ENCODE measurements around the gene CYTH1.

The CYTH1 gene

GRCh38 chr17:78737332-78737731 lies 44.7 kb downstream of the CYTH1 start:
- TF ChIP-seq PPARA (CRISPR knock-in tag; IDR thresholded peaks at IDR 0.05; ENCODE audit: borderline replicate concordance) (no peak), ZNF70 (CRISPR knock-in tag; IDR thresholded peaks at IDR 0.05) (no peak), GLIS3 (CRISPR knock-in tag; IDR thresholded peaks at IDR 0.05) (no peak), CSDC2 (CRISPR knock-in tag; IDR thresholded peaks at IDR 0.05) (no peak), ISL1 (CRISPR knock-in tag; IDR thresholded peaks at IDR 0.05) (peak; percentile 83), TCF4 (CRISPR knock-in tag; IDR thresholded peaks at IDR 0.05; ENCODE audit: borderline replicate concordance) (no peak; the same call in 1 of the 2 replicates), RARB (CRISPR knock-in tag; IDR thresholded peaks at IDR 0.05) (no peak), ZNF8 (CRISPR knock-in tag; IDR thresholded peaks at IDR 0.05) (no peak), ARNTL (CRISPR knock-in tag; IDR thresholded peaks at IDR 0.05; ENCODE audit: borderline replicate concordance, low read depth) (no peak), BACH2 (CRISPR knock-in tag; IDR thresholded peaks at IDR 0.05; ENCODE audit: borderline replicate concordance) (peak; percentile 4; the same call in 1 of the 2 replicates), ZC3H10 (CRISPR knock-in tag; IDR thresholded peaks at IDR 0.05) (no peak), SNAI2 (CRISPR knock-in tag; IDR thresholded peaks at IDR 0.05) (peak; percentile 11; the same call in 1 of the 2 replicates), OSR1 (CRISPR knock-in tag; IDR thresholded peaks at IDR 0.05) (no peak)
- TF ChIP-seq, protein P1, sequence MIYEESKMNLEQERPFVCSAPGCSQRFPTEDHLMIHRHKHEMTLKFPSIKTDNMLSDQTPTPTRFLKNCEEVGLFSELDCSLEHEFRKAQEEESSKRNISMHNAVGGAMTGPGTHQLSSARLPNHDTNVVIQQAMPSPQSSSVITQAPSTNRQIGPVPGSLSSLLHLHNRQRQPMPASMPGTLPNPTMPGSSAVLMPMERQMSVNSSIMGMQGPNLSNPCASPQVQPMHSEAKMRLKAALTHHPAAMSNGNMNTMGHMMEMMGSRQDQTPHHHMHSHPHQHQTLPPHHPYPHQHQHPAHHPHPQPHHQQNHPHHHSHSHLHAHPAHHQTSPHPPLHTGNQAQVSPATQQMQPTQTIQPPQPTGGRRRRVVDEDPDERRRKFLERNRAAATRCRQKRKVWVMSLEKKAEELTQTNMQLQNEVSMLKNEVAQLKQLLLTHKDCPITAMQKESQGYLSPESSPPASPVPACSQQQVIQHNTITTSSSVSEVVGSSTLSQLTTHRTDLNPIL (CRISPR knock-in tag; IDR thresholded peaks at IDR 0.05; ENCODE audit: low read depth) = peak; percentile 94
- TF ChIP-seq, protein P2, sequence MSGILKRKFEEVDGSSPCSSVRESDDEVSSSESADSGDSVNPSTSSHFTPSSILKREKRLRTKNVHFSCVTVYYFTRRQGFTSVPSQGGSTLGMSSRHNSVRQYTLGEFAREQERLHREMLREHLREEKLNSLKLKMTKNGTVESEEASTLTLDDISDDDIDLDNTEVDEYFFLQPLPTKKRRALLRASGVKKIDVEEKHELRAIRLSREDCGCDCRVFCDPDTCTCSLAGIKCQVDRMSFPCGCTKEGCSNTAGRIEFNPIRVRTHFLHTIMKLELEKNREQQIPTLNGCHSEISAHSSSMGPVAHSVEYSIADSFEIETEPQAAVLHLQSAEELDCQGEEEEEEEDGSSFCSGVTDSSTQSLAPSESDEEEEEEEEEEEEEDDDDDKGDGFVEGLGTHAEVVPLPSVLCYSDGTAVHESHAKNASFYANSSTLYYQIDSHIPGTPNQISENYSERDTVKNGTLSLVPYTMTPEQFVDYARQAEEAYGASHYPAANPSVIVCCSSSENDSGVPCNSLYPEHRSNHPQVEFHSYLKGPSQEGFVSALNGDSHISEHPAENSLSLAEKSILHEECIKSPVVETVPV (CRISPR knock-in tag; IDR thresholded peaks at IDR 0.05) = no peak
- peak; percentile 78 for ATAC-seq

GRCh38 chr17:78736526-78737079 lies 45.5 kb downstream of the CYTH1 start:
- ATAC-seq = peak; percentile 57
- TF ChIP-seq ZNF565 (CRISPR knock-in tag; conservative IDR thresholded peaks at IDR 0.05; ENCODE audit: low read depth) = peak; percentile 42; the same call in 1 of the 2 replicates
- no peak for TF ChIP-seq TOX (CRISPR knock-in tag; IDR thresholded peaks at IDR 0.05; ENCODE audit: borderline replicate concordance)
- TF ChIP-seq, protein P1 (CRISPR knock-in tag; IDR thresholded peaks at IDR 0.05; ENCODE audit: low read depth) = no peak
- TF ChIP-seq SNAI2 (CRISPR knock-in tag; IDR thresholded peaks at IDR 0.05) = 0 out of 2 replicates have a peak, but pooled peaks have one; percentile 29

GRCh38 chr17:78735832-78736525 lies 46.1 kb downstream of the CYTH1 start:
- ATAC-seq = peak; percentile 39; the same call in 2 of the 3 replicates

More at GRCh38 chr17:78735832-78736525, 46.1 kb downstream of the CYTH1 start:
- no peak for TF ChIP-seq ZNF565 (CRISPR knock-in tag; conservative IDR thresholded peaks at IDR 0.05; ENCODE audit: low read depth)
- no peak for TF ChIP-seq PATZ1 (CRISPR knock-in tag; IDR thresholded peaks at IDR 0.05; ENCODE audit: borderline replicate concordance)
- no peak for TF ChIP-seq PPARA (CRISPR knock-in tag; IDR thresholded peaks at IDR 0.05; ENCODE audit: borderline replicate concordance)
- TF ChIP-seq ZFP30 (CRISPR knock-in tag; IDR thresholded peaks at IDR 0.05) = no peak
- TF ChIP-seq ZNF8 (CRISPR knock-in tag; IDR thresholded peaks at IDR 0.05) = no peak
- TF ChIP-seq TCF4 (CRISPR knock-in tag; IDR thresholded peaks at IDR 0.05; ENCODE audit: borderline replicate concordance) = no peak
- TF ChIP-seq ESRRG (CRISPR knock-in tag; IDR thresholded peaks at IDR 0.05) = no peak
- TF ChIP-seq OSR1 (CRISPR knock-in tag; IDR thresholded peaks at IDR 0.05) = no peak
- no peak for TF ChIP-seq ARNTL (CRISPR knock-in tag; IDR thresholded peaks at IDR 0.05; ENCODE audit: borderline replicate concordance, low read depth)
- no peak for TF ChIP-seq POU6F1 (CRISPR knock-in tag; IDR thresholded peaks at IDR 0.05; ENCODE audit: borderline replicate concordance, low read depth)
- no peak for TF ChIP-seq BACH2 (CRISPR knock-in tag; IDR thresholded peaks at IDR 0.05; ENCODE audit: borderline replicate concordance)
- no peak for TF ChIP-seq GLIS3 (CRISPR knock-in tag; IDR thresholded peaks at IDR 0.05)
- TF ChIP-seq CSDC2 (CRISPR knock-in tag; IDR thresholded peaks at IDR 0.05) = no peak
- TF ChIP-seq ZC3H10 (CRISPR knock-in tag; IDR thresholded peaks at IDR 0.05) = no peak
- no peak for TF ChIP-seq SNAI2 (CRISPR knock-in tag; IDR thresholded peaks at IDR 0.05)
- TF ChIP-seq, protein P2 (CRISPR knock-in tag; IDR thresholded peaks at IDR 0.05) = no peak
- TF ChIP-seq TOX (CRISPR knock-in tag; IDR thresholded peaks at IDR 0.05; ENCODE audit: borderline replicate concordance) = no peak
- TF ChIP-seq ZNF70 (CRISPR knock-in tag; IDR thresholded peaks at IDR 0.05) = no peak
- TF ChIP-seq, protein P1 (CRISPR knock-in tag; IDR thresholded peaks at IDR 0.05; ENCODE audit: low read depth) = no peak

Measured in SK-N-SH treated with all-trans-retinoic acid at 6 μM for 48 hours (cell line).